AG08395 (cell line): ENCODE data around the gene TRIO.

Experiments used
- DNase-seq: peaks from one replicate; pipeline ENCODE4 v3.0.0; 2012; ENCODE audit warnings: mixed read lengths, low spot score

The TRIO gene

GRCh38 chr5:14148483-14148882 is 5.3 kb downstream of the TRIO start:
- DNase-seq, result no peak

GRCh38 chr5:14148890-14149671 is 5.9 kb downstream of the TRIO start:
- DNase-seq, result no peak

DNA sequence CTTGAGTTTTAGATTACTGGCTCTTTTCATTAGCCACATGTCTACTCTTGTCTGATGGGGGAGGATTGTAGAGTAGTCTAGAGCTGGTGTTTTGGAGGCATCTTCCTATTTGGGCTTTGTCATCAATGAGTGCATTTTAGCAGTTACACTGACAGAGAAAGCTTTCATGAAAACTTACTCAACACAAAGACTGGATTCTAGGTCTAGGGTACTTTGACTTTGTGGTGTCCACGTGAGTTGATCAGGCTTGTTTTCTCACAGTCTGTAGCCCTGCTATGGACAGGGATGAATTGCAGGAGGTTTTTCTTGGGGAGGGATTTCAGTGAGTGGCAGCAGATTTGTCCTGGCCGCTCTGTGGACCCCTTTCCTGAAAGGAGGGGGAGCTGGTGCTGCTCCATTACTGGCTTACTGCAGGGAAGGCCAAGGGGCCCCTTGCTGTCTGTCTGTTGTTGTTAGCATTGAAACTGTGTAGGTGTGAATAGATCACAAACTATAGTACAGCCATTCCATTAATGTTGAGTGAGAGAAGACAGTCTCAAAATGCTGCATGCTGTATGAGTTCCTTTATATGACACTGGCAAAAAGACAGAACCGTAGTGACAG is 6.6 kb downstream of the TRIO start:
- no peak for DNase-seq

DNA sequence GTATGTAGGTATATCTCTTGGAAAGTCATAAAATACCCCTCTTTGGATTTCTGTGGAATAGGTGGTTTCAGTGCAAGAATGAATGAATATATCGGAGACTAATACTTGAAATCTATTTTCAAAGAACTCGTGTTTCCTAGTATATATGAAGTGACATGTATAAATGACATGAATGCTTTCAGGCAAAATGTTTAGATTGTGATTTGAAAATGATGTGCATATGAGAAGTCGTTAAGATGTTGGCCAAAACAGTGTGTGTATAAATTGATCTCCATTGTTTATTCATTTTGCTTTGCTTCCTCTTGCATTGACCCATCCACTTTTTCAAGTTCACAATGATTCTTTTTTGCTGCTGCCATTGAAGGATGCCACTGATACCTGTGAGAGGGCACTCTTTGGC is 8.3 kb downstream of the TRIO start:
- DNase-seq, result no peak

DNA sequence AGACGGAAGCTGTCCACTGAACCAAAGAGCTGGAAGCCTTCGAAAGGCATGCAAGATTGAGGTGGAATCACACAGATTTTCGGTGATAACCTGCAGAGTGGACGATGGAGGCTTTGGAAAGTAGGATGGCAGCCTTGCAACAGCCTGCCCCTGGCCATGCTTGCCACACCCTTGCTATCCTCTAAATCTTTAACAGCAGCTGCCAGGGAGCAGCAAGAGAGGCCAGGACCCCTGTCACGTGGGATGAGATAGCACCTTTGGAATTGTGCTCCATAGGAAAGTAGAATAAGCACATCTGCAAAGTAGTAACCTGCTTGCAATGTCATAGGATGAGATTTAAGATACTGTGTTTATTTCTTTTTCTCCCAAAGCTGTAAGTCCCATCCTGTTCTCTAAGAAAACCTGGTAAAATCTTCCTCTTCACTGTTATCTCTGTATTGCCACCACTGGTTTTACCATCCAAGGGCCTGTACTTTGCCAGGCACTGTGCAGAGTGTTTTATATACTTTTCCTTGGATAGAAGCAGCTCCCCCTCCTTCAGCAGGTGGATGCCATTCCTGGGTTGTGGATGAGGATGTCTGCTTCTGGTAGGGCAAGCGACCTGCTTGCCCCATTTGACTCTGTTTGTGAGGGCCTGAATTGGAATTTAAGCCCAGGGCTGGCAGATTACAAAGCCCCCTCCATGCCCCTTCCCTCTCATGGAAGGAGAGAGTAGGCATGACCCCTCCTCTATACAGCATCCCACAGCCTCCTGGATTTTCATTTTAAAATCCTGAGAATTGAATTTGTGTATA is 10.1 kb downstream of the TRIO start:
- DNase-seq, result no peak

GRCh38 chr5:14153932-14154731 is 11.0 kb downstream of the TRIO start:
- DNase-seq, result peak; percentile 79

DNA sequence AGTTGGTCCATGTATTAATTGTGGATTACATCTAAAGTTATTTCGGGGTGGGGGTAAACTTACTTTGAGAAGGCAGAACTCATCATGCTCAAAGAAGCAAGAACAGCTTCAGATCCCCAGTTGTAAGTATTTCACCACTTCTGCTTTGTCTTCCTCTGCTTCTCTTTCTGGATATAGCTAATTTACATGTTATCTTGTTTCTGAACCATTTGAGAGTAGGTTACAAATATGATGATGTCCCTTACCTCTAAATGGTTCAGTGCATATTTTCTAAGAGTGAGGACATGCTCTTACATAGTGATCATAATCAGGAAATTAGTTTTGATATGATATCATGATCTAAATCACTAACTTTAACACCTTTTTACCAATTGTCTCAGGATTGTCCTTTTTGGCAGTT is 11.9 kb downstream of the TRIO start:
- no peak for DNase-seq

- no peak for DNase-seq
Measured at GRCh38 chr5:14155739-14156138, 12.6 kb downstream of the TRIO start.

- DNase-seq, result no peak
Measured at GRCh38 chr5:14156290-14156649, 13.1 kb downstream of the TRIO start.

- DNase-seq, result peak; percentile 89
Measured at GRCh38 chr5:14156650-14157492, 13.7 kb downstream of the TRIO start.

DNA sequence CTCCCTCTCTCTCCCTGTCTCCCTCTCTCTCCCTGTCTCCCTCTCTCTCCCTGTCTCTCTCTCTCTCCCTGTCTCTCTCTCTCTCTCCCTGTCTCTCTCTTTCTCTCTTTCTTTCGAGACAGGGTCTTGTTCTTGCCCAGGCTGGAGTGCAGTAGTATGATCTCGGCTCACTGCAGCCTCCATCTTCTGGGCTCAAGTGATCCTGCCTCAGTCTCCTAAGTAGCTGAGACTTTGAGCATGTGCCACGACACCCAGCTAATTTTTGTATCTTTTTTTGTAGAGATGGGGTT is 14.3 kb downstream of the TRIO start:
- no peak for DNase-seq

DNA sequence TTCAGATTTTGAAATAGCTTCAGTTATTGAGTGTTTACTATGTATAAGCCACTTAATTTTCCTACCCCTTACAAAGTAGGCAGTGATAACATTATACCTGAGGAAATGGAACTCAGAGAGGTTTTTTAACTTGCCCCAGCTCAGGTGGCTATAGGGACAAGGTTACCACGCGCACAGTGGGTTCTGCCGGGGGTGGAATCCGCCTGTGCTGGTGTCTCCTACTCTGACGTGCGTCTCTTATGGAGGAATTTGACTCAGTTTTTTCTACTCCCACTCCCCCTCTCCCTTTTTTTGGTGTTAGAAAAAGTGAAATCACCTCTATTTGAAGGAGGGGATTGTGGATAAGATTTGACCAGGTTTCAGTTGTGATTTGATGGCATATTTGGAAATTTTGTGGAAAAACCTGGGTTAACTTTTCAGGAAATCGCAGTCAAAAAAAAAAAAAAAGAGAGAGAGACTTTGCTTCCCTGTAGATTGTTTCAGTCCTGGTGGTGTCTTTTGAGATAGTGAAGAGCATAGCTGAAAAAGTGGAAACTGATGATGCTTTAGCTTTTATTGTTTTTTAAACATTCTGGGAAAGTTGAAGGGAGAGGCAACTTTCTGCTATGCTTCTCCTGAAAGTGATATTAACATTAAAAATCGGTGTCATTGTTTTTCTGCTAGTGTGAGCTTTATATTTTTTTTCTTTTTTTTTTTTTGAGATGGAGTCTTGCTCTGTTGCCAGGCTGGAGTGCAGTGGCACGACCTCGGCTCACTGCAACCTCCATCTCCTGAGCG is 15.9 kb downstream of the TRIO start:
- no peak for DNase-seq

DNA sequence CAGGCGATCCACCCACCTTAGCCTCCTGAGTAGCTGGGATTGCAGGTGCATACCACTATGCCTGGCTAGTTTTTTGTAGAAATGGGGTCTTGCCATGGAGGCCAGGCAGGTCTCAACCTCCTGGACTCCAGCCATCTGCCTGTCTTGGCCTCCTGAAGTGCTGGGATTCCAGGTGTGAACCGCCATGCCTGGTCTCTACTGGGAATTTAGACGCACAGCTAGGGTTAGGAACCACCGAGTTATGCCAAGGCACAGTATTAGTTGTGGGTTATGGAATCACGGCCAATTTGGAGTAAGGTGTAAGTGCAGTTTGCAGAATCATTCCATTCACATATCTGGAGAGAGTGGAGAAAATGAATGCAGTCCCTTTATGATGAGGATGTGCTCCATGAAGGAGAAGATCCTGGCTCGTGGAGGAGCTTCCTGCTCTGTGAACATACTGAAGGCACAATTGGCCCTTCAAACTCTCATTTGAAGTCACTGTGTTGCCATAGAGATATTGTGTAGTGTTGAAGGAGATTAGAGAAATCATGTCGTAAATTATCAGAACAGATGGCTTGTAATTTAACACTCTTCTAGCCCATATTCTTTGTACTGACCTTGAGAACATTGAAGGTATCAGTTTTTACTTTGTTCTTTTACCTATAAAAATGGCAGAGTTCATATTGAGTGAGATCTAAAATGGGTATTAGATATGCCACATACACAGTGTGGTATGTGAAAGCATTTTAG is 18.8 kb downstream of the TRIO start:
- DNase-seq, result no peak

- DNase-seq, result no peak
Measured at GRCh38 chr5:14164164-14165163, 21.3 kb downstream of the TRIO start.

GRCh38 chr5:14165375-14166106 is 22.4 kb downstream of the TRIO start:
- no peak for DNase-seq

GRCh38 chr5:14166437-14166836 is 23.3 kb downstream of the TRIO start:
- no peak for DNase-seq

- DNase-seq, result peak; percentile 49
Measured at GRCh38 chr5:14167211-14167845, 24.2 kb downstream of the TRIO start.
